ENCODE measurements around the gene MBLAC1.
"Not testable (repeated sequence)": the region's sequence is repeated elsewhere in the genome, so short reads cannot be mapped to it uniquely, and the experiment has no call there.

Gene MBLAC1

GRCh38 chr7:100124301-100125230 is 2.2 kb upstream of the MBLAC1 start:
- no peak for DNase-seq

DNA sequence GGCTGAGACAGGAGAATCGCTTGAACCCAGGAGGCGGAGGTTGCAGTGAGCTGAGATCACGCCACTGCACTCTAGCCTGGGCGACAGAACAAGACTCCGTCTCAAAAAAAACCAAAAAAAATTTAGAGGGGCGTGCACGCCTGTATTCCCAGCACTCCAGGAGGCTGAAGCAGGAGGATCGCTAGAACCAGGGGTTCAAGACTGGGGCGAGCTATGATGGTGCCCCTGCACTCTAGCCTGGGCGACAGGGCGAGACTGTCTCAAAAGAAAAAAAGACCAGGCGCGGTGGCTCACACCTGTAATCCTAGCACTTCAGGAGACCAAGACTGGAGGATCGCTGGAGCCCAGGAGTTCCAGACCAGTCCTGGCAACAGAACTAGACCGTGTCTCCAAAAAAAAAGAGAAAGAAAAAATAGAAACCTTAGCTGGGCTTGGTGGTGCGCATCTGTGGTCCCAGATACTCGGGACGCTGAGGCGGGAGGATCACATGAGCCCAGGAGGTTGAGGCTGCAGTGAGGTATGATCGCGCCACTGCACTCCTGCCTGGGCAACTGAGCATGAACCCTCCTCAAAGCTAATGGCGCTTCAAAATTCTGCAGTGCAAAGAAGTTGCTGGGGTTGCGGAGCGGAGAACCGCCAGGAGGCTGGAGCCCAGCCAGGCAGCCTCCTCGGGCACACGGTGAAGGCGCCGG is 382 bp upstream of the MBLAC1 start:
- no peak for DNase-seq

DNA sequence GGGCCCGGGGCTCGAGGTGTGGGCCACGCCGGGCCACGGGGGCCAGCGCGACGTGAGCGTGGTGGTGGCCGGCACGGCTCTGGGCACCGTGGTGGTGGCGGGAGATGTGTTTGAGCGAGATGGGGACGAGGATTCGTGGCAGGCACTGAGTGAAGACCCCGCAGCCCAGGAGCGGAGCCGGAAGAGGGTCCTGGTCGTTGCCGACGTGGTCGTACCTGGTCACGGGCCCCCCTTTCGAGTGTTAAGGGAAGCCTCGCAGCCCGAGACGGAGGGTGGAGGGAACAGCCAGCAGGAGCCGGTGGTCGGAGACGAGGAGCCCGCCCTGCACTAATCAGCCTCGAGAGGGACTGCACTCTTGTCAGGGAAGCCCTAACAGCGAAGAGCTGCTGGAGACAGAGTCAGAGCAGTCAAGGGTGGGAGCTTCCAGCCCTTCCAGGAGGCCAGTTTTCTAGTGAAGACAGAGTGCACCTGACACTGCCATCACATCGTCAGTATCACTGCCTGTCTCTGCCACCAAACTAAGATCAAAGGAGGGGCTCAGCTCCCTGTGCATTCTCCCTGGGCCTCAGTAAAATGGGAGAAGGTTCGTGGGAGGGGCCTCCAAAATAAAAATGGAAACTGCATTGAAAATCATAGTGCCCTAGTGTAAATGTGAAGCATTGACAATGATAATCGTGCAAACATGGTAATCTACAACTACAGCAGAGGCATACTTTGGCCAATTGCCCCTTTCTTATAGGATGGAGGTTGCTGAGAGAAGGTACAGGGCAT is 1.3 kb downstream of the MBLAC1 start:
- peak; percentile 20 for DNase-seq

DNA sequence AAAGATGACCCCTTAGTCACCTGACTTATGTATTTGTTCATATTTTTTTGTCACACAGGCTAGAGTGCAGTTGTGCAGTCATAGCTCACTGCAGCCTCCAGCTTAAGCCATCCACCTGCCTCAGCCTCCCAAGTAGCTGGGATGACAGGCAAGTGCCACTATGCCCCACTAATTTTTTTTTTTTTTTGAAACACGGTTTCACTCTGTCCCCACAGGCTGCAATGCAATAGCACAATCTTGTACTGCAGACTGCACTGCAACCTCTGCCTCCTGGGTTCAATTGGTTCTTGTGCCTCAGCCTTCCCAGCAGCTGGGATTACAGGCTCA is 1.8 kb downstream of the MBLAC1 start:
- DNase-seq: no peak

- not testable (repeated sequence) for DNase-seq
These were observed 3.4 kb downstream of the MBLAC1 start for GRCh38 chr7:100130220-100130607.

DNA sequence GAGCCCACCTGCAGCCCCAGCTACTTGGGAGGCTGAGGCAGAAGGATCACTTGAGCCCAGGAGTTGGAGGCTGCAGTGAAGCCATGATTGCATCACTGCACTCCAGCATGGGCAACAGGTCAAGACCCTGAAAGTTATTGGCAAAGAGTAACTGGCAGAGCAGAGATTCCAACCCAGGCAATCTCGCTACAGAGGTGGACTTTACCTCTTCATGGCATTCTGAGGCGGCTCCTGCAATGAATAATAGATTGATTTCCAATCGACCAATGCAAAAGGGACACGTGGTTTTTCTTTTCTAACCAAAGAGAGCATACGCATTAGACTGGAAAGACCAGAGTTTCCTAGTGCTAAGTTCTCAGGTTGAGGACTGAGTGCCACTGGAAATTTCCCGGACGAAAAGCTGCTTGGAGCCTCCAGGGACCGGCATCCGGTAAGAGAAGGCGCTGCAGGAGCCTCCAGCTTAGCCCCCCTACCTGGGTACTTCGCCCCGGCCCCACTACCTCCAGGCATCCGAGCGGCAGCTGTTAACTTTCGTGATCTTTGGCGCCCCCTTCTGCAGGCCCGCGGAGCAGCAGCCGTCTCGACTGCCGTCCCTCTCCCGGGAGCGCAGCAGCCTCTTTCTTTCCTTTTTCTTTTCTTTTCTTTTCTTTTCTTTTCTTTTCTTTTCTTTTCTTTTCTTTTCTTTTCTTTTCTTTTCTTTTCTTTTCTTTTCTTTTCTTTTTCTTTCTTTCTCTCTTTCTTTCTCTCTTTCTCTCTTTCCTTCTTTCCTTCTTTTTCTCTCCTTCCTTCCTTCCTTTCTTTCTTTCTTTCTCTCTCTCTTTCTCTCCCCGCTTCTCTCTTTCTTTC is 4.1 kb downstream of the MBLAC1 start:
- DNase-seq: peak; percentile 86

GRCh38 chr7:100132126-100132525 is 5.4 kb downstream of the MBLAC1 start:
- DNase-seq: no peak

DNA sequence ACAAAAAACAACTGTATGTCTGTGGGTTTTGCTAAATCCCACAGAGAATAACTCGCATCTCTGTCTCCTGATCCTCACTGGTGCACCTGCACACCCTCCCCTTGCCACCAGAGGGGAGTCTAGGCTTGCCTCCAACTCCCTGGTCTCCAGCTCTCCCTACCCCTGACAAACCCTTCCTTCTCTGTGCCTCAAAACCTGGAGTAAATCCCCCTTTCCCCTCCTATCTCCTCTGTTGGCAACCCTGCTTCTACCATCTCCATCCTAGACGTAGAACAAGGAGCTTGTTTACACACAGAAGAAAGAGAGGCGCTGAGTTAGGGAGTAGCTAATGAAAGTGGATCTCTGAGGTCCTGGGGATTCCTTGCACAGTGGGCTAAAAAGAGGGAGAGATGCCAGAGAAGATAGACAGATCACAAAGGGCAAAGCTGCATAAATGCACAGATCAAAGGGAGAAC is 6.0 kb downstream of the MBLAC1 start:
- peak; percentile 65 for DNase-seq

GRCh38 chr7:100137851-100138760 is 11.3 kb downstream of the MBLAC1 start:
- DNase-seq: no peak

- DNase-seq: no peak
These were observed 14.8 kb downstream of the MBLAC1 start for GRCh38 chr7:100141555-100141949.

- no peak for DNase-seq
These were observed 15.7 kb downstream of the MBLAC1 start for GRCh38 chr7:100142461-100142860.

DNA sequence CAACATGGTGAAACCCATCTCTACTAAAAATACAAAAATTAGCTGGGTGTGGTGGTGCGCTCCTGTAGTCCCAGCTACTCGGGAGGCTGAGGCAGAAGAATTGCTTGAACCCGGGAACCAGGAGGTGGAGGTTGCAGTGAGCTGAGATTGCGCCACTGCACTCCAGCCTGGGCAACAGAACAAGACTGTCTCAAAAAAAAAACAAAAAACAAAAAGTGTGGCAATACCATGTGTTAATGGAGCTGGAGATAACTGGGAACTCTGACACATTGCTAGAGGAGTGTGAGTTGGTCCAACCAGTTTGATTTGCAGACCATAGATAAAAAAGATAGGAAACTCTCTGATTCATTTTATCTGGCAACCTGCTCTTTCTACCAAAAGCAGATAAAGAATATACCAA is 19.6 kb downstream of the MBLAC1 start:
- DNase-seq: not testable (repeated sequence)

GRCh38 chr7:100147278-100147677 is 20.5 kb downstream of the MBLAC1 start:
- no peak for DNase-seq

GRCh38 chr7:100148225-100148558 is 21.4 kb downstream of the MBLAC1 start:
- DNase-seq: no peak

- peak; percentile 98 for DNase-seq
These were observed 22.0 kb downstream of the MBLAC1 start, which contains the start of gene LAMTOR4 for GRCh38 chr7:100148559-100149328. Gene LAMTOR4 (plus strand): TSS chr7:100148918. CDS start chr7:100148973, 55 bp downstream.

GRCh38 chr7:100152404-100152803 is 25.6 kb downstream of the MBLAC1 start:
- no peak for DNase-seq

GRCh38 chr7:100152937-100153666 is 26.3 kb downstream of the MBLAC1 start:
- DNase-seq: no peak

DNA sequence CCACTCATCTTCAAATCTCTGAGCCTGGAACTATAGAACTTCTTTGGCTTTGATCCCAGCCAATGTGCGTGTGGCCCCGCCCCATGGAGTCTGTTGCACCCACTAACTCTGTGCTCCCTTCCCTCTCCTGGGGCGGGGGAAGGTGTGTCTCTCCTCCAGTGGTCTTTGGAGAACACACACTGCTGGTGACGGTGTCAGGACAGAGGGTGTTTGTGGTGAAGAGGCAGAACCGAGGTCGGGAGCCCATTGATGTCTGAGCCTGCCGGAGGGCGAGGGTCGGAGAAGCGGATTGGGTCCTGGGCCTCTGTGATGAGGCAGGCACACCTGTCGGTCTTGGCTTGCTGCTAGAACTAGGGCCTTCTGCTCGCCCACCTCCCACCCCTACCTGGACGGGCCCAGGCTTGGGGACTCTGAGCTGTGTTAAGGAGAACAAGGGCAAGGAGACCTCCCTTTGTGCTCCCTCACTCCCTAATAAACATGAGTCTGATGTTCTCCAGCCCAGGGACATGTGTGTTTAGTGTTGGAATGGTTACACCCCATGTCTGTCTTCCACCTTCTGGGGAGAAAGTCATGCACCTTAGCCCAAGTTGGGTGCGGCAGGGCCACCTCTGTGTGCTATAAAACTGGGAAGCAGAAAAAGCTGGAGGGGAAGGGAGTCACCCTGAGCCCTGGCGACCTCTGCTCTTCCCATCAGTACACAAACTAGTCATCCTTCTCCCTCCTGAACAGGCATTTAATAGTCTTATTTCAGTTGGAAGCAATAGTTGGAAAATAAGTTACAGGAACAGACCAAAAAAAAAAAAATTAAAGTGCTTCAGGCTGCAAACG is 27.2 kb downstream of the MBLAC1 start:
- DNase-seq: no peak

All from activated naive CD4-positive, alpha-beta T cell treated with Interleukin-2 at 50 U/mL for 16 hours (primary cell).